Left forelimb (tissue), 1 donor: ENCODE data around the gene KCNQ1.

Experiments used
- DNase-seq: peaks from one replicate; pipeline ENCODE4 v3.0.0-alpha.2; 2018; ENCODE audit warnings: low spot score

The KCNQ1 gene

DNA sequence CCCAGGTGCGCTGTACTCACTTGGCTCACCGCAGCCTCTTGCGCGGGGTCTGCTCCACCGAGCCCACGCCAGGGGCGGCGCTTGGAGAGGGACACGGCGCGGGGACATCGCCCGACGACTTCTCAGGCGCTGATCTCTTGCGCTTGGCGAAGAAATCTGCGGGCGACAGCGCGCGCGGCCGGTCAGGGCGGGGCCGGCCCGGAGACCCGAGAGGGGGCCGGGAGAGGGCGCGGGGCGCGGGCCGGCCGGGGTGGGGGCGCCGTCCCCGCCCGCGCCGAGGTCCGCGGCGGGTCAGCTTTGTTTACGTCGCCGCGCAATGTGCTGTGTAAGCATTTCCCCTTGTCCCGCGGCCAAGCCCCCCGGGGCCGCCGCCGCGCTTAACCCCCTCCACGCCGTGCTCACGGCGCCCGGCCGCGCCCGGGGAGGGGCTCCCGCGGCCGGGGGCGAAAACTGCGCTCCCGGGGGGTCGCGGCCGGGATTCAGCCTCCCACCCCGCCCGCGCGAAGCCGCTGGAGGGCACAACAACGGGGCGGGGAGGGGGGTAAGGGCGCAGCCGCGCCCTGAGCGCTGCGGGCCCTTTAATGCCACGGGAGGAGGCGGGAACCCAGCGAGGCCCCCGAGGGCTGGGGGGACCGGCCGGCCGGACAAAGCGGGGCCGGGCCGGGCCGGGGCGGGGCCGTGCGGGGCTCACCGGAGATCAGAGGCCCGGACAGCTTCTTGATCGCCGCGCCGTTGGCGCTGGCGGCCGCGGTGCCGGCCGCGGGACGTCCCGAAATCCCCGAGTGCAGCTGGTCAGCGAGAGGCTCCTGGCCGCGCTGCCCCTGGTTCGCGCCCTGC lies 439.4 kb downstream of the KCNQ1 start:
- DNase-seq, result no peak

DNA sequence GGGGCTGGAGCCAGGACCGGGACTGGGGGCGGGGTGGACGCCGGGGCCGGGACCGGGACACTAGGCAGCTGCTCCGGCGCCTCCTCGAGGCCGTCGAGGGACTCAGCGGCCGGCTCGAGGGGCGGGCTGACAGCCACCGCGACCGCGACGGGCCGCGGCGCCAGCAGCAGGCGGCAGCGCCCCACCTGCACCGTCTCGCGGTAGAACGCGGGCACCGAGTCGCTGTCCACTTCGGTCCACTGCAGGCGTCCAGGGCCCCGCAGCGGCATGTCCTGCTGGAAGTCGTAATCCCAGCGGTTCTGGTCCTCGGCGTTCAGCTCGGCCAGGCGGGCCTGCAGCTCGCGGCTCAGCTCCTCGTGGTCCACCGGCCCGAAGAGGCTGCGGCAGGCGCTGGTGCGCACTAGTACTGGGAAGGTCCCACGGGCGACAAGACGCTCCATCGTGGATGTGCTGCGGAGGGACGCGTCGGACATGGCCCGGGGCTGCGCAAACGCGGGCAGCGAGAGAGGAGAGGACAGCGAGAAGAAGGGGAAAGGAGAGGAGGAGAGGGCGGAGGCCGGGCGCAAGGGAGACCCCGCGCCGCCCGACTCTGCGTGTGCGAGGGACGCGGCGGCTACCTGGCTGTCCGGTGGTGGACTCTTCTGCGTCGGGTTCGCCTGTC lies 440.3 kb downstream of the KCNQ1 start:
- DNase-seq, result peak; percentile 81

DNA sequence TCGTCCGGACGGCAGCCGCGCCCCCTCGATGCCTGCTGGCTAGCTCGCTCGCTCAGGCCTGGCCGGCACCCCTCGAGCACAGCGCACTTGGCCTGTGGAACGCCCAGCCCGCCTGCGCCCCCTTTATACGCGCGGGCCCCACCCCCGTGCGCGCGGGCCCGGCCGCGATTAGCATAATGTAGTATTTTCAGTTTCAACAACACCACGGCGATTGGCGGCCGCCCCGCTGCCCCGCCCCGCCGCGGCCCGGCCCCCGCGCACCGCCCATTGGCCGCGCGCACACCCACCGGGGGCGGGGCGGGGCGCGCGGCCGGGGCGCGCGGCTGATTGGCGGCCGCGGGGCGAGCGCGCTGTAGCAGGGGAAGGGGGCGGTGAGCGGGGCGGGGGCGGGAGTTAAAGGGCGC lies 440.9 kb downstream of the KCNQ1 start, which contains the start of gene CDKN1C:
Gene CDKN1C (minus strand): TSS at position 98 of the 404 bp plus-strand sequence. CDS start 319 bp downstream, outside the sequence.
- DNase-seq, result peak; percentile 96

DNA sequence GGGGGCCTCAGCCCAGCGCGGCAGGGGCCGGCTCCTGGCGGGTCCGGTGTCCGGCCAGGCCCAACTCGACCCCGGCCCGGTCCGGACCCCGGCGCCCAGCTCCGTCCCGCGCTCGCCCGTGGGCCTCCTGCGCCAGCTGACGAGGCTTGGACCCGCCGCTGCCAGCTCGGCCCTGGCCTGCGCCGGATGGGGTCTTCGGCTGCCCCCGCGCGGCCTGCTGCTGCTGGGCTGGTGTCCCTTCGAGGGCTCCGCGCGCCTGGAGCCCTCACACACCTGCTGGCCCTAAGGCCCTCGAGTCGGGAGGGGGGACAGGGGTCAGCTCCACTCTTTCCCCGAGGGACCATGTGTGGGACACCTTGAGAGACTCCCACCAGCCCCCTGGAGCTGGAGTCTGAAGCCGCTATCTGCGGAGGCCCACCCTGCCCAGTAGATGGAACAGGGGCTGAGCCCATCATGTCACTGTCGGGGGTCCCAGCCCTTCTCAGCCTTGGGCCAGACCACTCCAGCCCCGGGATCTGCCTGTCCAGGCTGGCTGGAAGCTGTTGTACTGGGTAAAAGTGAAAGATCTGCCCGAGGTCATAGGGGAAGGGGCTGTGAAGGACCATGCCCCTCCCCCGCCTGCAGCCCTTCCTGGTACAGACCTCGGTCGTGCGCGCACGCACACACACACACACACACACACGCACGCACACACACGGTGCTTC lies 441.5 kb downstream of the KCNQ1 start:
- peak; percentile 83 for DNase-seq

DNA sequence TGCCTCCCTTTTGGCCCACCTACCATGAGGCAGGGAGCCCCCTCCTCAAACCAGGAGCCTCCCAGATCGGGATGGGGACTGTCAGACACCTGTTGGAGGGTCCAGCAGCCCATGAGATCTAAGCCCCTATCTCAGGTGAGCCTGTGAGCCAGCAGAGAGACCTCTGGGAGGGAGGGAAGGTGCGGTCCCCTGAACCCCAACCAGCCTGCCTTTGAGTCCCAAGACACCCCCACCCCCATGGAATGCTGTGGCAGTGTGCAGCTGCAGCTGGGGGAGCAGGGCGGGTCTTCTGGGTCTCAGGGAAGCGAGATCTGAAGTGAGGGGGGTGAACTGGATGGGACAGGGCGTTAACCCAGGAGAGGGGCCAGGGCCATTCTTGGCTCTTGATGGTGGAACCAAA lies 442.1 kb downstream of the KCNQ1 start:
- DNase-seq, result no peak

DNA sequence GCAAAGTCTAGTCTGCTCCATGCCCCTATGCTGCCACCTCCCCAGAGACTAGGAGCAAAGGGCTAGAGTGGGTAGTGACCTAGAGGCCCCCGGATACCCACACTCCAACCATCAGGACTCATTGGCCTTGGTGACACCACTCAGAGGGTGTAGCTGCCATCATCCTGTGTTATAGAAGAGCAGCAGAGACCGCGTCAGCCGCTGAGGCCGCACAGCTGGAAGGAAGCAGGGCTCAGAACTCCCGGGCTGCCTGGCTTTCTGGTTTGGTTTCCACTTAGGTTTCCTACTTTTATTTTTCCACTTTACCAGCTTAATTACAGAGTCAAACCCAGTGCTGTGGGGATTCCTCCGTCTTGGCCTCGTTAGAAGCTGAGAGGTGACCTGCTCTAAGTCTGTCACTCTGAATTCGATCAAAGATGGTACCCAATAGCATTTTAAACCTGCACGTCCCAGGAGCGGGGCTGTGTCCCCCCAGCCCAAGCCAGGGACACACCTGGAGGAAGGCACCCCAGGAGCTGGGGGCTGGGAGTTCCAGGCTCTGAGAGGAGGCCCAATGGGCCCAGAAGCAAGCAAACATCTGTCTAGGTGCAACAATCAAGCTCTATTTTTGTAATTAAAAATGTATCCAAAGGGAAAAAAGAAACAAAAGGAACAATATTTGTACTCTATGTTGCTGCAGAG lies 442.8 kb downstream of the KCNQ1 start:
- DNase-seq, result no peak

DNA sequence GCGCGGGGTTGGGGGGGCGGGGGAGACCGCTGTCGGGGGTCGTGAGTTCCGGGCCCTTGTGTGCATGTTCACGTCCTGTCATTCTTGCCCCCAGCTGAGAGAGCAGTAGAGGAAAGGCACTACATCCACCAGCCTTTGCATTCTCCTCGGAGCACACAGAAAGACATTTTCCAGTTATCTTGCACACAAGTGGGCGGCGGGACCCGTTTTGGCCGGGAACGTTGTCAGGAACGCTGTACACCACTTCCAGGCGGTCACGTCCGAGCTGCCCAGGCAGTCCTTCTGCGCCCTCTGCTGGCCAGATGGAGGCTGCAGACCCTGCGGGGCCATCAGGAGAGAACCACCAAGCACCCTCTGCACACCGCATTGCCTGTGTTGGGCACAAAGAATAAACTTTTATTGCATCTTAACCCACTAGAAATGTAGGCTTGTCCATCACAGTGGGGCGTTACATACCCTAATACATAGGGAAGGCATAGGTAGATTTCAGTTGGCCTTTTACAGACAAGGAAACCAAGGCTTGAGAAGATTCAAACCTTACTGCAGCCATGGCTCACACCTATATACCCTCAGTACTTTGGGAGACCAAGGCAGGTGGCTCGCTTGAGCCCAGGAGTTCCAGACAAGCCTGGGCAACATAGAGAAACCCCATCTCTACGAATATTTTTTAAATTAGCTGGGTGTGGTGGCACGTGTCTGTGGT lies 443.6 kb downstream of the KCNQ1 start:
- DNase-seq, result peak; percentile 90

DNA sequence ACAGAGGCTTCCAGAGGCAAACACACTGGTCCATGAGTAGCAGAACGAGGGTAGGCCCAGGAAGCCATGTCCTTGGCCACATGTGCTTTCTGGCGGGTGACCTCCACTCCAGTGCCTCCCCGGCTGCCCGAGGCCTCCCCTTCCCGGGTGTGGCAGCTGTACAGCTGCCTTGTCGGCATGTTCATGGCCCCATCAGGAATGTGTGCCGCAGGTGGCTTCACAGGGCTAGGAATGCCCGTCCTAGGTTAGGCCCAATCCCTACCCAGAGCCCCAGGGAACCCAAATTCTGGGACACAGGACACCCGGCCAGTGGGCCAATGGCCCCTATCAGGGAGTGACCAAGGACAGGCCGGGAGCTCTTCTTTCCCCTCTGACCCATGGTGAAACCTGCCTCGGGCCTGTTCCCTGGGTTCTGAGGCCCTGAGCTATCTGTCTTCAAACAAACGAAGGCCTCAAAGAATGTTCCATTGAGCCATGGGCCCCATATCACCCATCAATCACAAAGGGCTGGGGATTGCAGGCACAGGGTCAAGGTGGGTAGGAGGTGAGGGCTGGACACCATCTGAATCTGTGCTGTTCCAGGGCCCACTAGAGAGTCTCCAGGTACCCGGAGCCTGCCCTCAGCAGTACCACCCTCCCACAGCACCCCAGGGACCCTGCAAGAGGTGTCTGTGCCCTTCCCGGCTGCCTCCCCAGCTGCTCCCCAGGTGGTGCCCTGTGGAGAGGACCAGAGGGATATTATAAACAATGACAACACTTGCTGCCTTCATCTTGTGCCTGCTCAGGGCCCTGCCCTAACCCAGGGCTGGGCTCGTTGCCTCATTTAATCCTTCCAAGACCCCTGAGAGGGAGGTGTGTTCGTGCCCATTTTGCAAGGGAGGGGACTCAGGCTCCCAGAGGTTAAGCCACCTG lies 444.8 kb downstream of the KCNQ1 start:
- DNase-seq, result no peak

DNA sequence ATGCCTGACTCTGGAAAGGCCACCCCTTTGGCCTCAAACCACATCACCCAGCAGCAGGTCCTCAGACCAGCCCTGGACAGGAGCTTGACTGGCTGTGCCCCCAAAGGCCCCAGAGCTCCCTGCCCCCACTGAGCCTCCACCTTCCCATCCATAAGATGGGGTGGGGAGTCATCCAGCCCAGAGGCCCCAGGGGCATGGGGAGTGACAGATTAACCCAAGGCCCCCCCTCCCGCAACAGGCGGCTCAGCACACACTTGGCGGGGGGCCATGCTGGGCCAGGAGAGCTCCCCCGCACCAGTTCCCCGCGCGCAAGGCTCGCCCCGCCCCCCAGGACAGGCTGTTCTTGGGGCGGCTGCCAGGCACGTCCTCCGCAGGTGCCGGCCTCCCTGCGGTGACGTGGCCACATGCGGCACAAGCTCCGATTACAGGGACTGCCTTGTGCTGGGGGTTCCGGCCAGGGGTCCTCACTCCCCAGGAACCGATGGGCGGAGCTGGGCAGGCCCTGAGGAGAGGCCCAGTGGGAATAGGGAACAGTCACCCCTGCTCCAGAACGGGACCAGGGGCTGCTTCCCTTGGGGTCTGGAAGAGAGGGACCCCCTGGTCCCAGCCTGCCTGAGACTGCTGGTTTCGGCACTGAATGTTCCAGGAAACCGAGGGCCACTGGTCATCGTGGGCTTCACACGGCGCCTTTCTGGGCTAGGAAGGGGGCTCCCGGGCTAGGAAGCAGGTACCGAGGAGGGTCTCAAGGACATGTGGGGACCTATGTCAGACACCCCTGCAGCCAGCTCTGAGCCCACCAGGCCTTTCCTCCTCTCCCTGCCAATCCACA lies 445.9 kb downstream of the KCNQ1 start:
- peak; percentile 88 for DNase-seq

DNA sequence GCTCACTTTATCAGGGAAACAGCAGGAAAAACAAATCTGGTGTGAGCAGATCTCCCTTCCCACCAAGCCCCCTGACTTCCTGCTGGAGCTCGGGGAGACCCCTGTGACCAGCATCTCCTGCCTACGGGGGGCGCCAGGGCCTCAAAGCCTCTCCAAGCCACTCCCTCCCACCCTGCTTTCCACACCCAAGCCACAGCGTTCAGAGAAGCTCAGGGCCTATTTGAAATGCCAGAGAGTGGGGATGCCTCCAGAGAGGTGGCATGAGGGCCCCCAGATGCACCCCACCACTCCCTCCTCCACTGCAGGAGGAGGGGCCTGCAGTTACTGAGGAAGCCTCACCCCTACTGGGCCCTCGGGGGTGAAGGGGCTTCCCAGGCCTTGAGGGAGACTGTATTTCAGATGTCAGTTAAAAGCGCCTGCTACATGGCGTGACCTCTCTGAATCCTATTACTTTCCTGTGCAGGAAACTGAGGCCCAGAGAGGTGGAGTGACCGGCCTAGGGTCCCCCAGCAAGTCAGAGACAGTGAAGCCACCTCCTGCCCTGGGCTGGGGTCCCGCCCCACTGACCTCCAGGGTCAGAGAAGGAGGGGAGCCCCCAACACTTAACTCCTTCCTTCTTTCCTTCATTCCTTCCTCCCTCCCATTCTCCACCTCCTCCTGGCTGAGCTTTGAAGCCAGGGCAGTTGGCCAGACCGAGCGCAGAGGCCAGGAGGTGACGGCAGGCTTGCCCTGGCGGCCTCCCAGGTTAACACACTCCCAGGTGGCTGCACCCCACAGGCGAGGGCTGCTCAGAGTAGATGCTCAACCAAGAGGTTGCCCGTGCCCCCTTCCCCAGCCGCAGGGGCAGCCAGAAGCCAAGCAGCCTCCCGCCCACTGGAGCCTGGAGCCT lies 446.8 kb downstream of the KCNQ1 start:
- no peak for DNase-seq

DNA sequence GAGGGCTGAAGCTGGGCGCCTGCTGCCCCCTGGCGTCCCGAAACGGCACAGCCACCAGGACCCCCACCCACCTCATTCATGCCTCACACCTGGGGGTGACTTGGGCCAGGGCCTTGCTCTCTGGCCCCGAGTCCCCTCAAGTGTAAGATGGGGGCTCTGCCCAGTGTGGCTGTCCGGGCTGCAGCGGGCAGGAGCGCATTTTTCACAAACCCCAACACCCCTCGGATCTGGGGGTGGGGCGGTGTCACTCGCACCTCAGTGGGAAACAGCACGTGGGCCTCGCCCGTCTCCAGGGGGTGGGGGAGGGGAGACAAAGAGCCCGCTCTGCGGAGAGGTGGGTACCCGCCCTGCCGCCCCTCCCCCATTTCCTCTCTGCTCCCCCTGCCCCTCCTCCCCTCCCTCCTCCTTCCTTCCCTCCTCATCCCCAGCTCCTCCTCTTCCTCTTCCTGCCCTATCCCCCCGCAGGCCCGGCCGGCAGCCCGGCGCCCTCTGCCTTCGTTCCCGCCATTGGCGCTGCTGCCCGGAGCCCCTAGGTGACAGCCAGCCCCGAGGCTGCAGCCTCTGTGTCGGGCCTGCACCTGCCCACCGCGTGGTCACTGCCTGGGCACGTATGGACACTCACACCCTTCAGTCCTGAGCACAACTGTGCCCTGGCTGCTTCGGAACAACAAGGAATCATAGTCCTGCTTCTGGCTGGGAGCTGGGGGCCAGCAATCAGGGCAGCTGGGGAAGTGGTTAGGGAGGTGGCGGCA lies 447.6 kb downstream of the KCNQ1 start:
- peak; percentile 86 for DNase-seq

DNA sequence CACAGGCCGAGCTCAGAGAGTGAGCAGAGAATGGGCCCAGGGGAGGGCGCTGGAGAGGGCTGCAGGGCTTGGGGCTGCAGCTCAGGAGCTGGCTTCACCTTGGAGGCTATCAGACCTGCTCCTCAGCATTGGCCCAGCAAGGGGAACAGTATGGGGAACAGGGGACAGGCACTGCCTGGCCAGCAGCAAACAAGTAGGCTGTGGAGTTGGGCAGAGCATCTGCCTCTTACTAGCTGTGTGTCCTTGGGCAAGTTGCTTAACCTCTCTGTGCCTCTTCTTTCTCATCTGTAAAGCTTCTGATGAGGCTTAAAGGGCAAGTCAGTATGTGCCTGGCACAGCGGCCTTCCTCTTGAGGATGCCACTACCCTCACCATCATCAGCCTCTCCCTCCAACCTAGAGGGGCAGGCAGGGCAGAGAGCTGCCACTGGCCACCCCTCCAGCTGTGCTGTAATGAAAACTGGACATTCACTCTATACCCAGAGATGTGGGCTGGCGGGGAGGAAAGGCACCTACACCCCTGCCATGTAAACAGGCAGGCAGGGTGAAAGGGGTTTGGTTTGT lies 448.2 kb downstream of the KCNQ1 start:
- no peak for DNase-seq

DNA sequence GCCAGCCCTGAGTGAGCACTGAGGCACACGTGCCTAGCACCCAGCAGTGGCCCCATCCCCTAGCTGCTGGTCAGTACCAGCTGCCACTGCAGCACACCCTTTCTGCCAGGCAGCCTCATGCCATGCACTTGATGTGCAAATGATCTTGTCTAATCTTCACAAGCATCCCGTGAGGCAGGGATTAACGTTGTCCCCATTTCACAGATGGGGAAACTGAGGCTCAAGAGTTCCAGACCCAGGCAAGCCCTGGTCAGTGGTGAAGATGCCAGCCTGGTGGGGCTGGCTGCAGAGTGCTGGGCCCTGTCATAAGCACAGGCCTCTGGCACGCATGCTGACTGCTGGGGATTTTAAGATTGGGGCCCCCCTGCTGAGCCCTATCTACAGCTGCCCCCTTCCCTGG lies 449.1 kb downstream of the KCNQ1 start:
- DNase-seq, result no peak

DNA sequence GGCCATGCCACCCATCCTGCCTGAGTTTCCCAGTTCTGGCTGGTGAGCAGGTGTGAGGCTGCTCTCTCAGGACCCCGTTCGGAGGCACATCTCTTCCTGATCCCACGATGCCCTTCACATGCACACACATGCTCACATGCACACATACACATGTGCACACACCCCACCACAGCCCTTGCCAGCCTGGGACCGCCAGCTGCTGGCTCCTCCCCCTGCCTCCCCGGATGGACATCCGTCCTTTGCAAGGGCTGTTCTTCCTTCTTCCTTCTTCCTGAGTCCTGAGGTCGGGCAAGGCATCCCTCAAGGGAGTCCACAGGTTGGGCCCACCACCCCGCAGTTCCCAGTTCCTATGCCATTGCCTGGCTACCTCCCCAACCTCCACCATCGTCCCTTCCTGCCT lies 451.2 kb downstream of the KCNQ1 start:
- DNase-seq, result no peak

DNA sequence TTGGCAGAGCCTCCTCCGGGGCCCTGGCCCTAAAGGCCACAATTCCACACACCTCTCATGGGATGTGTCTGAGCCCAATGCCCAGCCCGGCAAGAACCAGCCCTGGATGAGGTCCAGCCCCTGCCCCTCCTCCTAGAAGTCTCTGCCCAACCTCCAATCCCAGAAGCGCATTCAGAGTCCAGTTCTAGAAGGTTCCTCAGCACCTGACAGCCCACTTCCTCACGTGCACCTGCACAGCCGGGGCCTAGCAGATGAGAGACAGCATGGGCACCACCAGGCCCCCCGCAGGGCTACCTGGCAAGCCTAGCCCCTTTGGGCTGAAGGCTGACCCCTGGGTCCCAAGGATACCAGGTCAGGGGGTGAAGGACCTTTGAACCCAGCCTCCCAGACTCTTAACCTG lies 452.2 kb downstream of the KCNQ1 start:
- DNase-seq, result no peak

DNA sequence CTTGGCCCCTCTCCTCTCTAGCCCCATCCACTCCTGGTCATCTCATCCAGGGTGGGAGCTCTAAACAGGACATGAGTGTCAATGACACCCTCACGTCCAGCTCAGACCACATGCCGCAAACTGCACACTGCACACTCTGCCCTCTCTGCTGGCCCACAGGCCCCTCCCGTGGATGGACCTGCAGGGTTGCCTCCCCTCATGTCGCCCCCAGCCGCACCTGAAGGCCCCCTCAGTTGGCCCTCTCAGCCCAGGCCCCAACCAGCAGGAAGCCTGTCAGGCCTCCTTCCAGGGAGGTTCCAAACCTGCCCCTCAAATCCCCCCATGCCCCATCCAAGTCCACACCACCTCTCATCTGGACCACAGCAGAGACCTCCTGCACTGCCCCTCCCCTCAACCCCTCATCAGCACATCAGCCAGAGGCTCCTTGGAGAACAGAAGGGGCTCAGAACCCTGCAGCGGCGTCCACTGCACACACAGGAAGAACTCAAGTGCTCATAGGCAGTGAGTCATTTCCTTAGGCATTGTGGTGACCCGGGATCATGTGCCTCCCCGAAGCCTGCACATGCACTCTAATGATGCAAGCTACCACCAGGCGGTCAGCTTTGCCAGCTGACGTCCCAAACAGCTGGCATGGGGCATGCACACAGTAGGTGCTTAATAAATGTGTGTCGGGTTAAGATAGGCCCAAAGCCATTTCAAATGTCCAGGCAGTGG lies 453.7 kb downstream of the KCNQ1 start:
- DNase-seq, result no peak
